LHCN-M2 (cell line): ENCODE results near the gene EPHB6. TPM values are rescaled to one million over a fixed set of nuclear protein-coding genes. Genes with fewer than 3 reads are reported as not detected.

Experiments
- DNase-seq: peaks from one replicate; pipeline ENCODE4 v3.0.0-alpha.2; 2012; ENCODE audit warnings: low read depth
- total RNA-seq: library from RNA; depleted of rRNA; stranded (reverse); fragments of >200 nt; gene quantifications from 2 replicates; pipeline ENCODE4 v1.2.3, GENCODE V29; 2014

The EPHB6 gene
- total RNA-seq, 1 experiment from 2014 or later, result 0.69 TPM

DNA sequence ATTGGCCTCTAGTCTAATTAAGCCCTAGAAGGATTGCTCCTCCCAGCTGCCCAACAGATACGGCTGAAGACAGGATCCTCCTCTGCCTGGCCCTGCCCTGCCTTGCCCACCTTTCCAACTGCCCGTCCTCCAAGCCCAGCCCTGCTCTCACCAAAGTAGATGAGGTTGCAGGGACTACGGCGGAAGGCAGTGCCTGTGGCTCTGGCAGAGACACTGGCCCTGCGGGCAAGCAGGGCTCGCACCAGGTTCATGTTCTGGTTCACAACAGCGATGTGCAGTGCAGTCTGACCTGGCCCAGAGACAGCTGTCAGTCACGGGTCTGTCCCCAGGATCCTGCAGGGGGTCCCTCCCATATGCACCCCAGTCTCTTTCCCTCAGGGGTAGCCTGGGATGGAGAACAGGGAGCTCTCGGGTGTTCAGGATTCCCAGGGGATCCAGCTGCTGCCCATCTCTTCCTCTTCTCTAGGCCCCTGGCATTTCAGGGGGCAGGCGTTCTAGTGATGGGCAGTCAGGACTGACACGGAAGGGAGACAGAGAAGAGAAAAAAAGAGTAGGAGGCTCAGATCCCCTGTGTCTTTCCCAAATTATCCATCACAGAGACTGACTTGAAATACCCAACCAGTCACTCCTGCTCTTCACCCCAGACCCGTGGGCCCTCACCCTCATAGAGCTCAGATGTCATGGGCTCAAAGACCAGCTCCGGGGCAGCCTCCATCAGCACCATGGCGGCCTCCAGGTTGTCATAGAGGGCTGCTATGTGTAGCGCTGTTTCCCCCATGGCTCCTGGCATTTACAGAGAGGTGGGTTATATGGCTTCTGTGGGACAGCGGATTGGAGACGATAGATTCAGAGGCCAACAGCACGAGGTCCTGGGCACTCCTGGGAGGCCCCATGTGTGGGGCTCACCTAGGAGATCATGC, 22.4 kb downstream of the EPHB6 start:
- no peak for DNase-seq

DNA sequence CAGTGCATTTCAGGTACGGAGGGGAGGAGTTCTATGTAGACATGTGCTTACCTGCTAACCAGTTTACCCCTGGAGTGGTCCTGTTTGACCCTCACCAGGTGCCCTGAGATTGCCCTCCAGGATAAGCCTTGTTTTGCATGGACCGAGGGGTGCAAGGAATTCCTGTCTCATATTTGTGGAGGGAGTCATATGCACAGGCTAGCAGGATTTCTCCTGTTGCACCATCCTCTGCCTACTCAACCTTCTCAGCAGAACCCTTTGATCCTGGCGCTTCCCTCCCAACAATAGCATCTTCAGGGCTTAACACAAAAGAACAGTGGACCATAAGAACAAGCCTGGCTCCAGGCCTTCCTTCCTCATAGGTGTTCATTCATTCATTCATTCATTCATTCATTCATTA, 23.4 kb downstream of the EPHB6 start:
- no peak for DNase-seq

DNA sequence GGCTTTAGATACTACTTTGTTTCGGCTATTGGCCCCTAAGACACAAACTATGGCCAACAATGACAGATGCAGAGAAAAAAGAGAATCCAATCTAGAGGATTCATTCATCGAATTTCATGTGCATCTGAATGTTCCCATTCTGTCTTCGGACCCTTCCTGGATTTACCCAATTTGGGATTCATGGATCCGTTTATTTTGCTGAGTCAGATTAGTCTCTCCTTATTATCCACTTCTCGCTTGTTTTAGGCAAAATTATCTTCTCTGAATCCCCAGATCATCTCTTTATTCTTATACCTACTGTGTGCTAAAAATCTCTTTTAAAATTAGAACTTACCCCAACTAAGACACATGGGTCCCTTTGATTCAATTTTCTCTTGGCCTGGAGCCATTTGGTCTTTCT, 24.2 kb downstream of the EPHB6 start:
- no peak for DNase-seq

DNA sequence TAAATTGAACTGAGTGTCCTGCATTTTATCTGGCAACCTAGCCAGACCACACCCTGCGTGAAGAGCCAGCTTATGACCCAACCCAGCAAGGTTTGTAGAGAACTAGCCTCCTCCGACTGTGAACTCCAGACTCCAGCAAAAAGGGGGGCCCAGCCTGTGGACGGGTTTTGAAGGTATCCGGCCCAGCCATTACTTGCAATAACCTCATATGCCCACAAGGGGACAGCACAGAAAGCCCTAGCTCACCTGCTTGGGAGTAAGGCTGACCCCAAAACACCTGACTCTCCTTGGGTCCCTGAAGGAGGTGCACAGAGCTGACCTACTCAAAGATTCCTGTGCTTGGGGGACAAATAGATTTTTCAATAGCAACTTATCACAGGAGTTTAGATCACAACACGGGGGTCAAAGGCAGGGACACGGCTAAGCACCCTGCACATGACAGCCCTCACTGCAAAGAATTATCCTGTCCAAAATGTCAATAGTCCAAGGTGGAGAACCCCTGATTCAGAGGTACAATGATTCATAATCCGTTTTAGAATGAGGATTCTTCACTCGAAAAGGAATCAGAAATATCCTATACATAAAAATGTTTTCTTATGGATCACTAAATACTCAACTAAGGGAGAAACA, 26.1 kb downstream of the EPHB6 start:
- DNase-seq, result peak; percentile 22

DNA sequence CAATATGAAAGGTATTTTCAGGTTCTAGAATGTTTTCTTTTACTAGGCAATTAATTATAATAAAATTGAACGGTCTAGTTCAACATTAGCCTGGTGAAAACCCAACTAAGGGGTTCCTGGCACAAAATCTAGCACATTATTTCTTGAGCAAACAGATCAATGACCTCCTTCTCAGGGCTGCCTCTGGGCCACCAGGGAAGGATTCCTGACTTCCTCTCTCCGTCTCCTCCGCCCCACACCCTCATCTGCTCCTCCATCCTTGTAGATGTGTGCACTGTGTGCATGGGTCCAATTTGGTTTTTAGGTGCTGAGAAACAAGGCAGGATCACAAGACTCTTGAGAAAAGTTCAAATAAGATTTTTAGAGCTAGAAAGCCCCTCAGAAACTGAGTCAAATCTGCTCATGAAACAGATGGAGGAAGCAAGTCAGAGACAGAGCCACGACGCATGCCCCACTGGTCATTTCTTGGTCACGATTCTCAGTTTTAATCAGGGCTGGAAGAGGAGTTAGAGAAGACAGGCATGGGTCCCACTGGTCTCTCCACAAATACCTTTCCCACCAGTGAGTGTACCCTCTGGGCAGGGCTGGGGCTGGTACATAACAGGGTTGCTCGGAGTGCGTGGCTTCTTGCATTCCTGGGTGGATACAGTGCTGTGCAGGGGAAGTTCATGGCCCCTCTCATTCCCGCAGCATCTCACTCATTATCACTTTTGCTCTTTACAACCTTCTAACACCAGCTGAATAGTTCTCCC, 26.9 kb downstream of the EPHB6 start:
- no peak for DNase-seq

DNA sequence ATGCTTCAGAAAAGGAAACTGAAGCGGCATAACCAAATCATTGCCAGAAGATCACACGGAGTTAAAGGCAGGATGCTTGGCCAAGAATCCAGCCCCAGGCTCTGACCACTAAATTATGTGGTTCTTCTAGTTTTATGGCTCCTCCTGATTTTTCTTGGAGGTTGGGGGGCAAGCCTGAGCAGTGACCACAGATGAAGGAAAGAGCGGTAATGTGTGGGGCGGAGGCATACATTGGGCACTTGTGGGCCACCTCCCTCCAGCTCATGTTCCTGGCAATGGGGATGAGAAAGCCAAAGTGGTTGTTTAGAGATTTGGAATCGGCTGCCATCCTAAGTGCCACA, 27.4 kb downstream of the EPHB6 start:
- DNase-seq, result no peak

DNA sequence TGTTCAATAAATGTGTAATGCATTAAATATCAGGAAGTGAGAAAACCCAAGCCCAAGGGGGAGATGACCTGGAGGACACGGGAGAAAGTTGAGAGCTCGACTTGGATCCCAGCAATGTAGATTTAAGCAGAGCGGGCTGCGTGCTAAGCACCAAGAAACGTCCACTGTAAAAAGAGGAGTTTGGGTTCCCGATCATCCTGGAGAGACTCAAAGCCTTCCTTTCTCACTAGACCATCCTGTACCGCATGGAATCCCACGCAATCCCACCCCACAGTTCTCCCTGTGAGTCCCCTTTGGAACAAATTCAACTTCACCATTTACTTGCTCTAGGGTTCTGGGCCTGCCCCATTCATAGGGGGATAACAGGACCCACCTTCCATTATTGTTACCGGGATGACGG, 28.3 kb downstream of the EPHB6 start:
- no peak for DNase-seq

DNA sequence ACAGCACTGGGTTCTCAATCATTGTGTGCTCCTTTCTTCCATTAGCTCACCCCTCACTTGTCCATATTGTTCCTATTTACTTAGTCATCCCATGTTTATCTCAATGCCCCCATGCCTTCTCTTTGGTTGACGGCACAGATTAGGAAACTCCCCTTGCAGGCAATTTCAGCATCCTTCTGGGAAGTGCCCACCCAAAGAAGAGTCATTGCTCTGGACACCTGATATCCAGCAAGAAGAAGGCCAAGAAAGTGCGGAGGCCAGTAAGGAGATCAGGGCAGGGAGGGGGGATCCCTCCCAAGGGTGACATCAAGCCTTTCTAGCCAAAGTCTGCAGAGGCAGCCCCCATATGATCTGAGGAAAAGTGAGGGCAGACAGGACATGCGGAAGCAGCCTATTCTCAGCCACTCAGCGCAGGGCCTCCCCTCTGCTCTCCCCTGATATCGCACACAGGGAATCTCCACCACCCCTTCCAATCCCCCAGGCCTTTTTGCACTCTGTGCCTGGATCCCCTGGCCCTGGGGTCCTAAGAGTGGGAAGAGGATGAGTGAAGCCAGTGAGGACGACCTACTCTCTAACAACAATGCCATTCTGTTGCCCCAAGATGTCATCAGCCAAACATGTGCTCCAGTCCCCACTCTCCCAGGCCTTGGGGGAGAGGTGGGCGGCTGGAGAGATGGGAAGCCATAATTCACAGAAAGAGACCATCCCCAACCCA, 28.9 kb downstream of the EPHB6 start:
- DNase-seq, result no peak

DNA sequence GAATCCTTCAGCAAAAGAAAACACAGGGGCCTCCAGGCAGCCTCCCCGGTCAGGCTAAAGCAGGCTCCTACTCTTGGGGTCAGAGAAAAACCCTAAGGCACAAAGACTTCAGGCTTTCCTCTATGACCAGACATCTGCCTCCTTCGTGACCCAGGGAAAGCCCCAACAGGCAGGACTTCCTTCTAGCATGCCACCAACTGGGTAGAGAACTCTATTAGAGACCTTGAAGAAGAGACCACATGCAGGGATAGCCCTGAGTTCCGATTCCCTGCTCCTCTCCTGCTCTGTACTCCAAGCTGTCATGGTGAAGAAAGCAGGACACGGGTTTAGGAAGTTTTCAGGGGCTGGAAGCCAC, 29.4 kb downstream of the EPHB6 start:
- no peak for DNase-seq

DNA sequence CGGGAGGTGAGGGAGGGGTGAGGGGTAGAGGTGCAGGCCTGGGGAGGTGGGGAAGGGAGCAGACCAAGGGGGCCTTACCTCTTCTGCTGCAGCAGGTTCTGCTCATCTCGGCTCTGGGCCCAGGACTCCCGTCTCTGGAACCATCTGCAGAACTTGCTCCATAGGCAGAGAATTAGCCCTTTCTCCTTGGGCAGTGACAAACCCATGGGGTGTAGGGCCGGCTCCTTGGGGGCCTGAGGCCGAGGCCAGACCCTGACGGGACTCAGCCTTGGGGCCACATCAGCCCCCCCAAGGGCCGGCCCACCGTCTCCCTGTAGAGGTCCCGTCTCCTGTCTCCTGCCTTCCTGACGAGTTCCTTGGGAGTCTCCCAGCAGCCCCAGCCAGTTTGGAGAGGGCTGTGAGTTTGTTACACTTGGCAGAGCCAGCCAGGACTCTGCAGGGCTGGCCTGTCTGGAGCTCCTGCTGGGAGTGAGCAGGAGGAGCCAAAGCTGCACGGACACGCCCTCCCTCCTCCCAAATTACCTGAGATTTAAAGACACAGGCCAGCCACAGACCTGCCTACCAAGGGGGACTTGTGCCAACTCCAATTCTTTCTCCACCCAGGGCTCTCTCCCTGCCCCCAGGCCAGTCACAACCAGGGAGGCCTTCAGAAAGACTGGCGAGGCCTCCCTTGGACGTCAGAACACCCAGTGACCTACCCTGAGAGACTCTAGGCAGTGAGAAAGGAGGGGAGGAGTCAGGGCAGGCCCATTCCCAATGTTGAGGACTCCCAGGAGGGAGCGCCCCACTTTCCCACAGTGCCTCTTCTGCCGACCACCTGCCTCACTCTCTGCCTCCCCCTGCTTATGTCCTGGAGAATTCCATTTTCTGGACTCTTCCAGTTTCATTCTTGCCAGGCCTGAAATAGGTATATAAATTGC, 30.7 kb downstream of the EPHB6 start, which contains the start of gene TRPV6:
TSS of gene TRPV6 (minus strand) at position 435 of the 920 bp plus-strand sequence.
- DNase-seq, result no peak

DNA sequence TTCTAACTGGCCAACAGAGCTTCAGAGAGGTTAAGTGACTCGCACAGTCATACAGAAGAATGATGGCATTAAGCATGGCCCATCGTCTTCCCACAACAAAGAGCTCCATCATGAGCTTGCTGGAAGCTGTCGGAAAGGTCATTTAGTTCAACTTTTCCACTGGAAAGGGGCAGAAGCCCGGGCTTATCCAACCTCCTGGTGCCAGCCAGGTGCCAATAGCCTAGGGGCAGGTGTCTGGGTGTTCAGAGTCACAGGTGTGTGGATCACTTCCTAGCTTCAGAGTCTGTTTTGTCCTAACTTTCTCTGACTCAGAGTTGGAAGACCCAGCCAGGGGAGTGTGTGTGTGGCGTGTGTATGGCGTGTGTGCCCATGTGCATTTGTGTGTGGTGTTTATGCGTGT, 32.0 kb downstream of the EPHB6 start:
- DNase-seq, result no peak

DNA sequence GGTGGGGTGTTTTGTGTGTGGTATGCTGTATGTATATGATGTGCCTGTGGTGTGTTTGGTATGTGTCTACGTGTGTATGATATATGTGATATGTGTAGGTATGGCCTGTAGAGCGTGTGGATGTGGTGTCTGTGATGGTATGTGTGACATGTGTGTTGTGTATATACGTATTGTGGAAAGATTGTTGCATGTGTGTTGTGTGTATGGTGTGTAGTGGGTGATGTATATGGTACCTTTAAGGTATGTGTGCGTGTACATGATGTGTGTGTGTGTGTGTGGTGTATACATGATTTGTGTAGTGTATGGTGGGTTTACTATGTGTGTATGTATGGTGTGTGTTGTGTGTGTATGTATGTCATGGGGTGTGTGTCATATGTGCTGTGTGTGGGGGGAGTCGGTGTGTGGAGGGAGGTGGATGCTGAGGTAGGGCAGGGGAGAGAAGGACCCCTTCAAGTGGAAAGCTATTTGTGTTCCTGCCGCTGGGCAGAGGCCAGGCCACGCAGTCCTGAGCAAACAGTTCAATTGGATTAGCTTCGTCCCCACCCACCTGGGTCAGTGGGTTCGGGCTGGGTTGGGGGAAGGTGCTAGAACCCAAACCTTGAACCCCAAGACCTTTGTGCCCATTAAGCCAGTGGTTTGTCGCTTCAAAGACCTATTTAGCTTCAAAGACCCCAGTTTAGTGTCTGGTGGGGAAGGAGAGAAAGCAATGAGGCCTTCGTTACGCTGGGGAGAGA, 32.6 kb downstream of the EPHB6 start:
- DNase-seq, result no peak

DNA sequence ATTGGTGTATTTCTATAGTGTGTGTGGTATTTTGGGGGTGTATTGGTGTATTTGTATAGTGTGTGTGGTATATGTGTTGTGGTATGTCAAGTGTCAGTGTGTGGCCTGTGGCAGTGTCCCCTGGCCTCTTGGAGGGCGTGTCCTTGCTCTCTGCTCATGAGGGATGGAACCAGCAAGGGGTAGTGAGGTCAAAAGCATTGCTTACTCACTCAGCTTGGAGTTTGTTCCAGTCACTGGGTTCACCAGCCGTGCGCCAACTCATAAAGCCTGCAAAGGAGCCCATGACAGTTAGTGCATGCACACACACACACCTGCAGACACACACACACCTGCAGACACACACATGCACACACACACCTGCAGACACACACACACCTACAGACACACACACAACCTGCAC, 34.9 kb downstream of the EPHB6 start:
- no peak for DNase-seq

DNA sequence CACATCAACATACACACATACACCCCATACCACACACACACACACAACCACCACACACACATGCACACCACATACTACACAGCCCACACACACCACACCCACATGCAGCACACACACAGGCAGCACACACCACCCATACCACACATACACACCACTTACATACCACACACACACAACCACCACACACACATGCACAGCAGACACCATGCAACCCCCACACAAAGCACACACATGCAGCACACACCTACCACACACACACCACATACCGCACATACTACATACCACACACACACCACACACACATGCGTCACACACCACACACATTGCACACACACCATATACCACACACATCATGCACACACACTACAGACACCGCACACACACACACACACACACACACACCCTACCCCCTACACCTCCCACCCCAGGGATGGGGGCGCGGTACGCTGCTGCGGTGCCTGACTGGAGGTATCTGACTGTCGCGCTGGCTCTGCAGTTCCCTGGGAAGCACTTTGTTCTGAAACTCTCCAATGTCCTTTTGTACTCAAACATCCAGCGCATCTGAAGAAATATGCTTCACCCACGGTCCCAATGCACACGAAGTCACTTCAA, 36.1 kb downstream of the EPHB6 start:
- DNase-seq, result no peak

DNA sequence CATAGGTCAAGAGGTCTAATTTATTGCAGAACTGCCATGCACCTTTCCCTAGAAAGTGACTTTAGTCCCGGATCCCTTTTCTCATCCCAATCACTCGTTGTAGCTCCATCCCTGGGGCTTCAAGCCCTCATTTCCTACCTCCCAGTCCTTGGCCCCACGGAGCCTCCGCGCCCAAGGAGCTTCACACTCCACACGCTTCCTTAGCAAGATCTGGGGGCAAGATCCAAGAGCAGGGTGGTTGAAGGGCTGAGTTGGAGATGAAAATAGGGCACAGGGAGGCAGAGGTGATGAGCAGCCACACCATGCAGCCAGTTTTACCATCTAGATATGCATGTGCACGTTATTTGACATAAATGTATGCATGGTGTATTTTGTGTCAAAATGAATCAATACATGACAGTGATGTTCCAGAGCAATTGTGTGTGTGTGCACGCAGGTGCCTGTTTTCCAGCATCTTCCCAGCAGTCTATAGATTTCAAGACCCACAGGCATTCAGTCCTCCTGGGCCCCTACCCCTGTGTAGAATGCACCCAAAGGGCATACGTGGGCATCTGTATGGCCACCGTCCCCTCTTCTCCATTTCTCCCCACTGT, 36.7 kb downstream of the EPHB6 start:
- no peak for DNase-seq

DNA sequence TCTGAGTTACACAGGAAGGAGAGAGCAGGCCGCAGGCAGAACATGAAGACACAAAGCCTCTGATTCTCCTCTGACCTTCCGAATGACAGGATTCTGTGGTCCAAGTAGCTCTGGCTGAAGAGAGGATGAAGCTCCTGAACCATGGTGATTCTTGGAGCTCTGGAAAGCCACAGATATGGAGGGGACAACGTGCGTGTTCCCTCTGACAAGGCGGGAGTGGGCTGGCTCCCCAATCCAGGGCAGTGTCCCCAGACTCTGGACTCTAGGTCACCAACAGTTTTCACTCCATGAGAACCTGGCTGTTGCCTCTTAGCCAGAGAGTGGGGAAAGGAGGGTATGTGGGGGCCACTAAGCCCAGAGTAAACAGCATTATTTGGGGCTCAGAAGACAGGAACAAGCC, 38.1 kb downstream of the EPHB6 start:
- DNase-seq, result no peak

DNA sequence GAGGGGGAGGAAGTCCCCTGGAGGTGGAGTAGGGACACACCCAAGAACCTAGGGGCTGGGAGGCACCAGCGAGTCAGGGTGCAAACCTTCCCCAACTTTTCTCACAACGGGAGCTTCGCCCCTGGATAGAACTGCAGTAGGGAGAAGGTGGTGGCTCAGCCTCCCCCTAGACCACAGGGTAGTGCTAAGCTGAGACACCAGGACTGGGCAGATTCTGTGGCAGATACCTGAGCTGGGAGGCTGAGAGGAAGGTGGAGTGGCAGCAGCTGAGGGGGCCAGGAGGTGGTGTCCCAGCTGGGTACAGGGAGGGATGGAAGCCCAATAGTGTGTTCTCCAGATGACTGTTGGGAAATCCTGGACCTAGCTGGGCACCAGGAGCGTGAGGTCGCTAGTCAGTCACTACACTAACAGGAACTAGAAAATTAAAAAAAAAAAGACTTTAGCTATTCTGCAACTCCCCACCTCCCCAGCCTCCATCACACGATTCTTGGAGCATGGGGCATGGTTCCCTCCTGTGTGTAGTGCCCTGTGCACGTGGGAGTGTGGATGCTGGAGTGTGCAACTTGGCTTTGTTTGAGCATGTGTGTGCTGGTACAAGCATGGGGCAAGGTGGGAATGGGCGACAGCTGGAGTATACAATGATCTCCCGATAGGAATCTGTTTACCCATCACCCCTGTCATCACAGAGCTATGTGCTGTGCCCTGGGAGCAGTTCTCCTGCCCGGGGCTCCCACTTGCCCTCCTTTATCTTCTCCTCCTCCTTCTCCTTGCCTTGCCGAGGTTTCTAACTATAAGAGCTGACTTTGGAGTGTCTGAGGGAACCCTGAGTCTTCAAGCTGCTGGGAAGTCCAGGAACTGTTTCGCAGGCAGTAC, 39.5 kb downstream of the EPHB6 start:
- no peak for DNase-seq

DNA sequence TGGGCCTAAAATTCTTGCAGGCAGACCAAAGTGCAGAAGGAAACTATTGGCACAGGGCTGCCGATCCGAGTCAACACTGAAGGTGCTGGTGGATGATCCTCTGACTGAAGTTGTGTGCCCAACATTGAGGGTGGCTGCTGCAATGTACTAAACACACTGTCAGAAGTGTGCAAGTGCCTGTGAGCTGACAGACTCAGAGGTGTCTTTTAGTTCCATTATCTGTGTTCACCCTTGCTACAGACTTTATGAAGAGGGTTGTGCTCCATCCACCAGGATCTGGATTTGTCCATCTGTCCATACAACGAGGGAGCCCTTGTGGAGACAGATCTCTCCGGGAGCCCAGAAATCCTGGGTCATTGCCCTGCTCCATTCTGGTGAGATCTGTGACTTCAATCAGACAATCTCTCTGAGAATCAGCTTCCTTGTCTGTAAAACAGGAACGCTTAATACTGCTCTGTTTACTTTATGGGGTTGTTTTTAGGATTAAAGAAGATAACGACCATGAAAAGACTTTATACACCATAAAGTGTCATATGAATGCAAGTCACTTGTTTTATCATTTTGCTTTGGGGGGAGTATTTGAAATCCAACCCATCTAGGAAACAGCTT, 40.2 kb downstream of the EPHB6 start:
- DNase-seq, result no peak
